ENCODE measurements around the gene MFSD8. TPM values are rescaled to one million over a fixed set of nuclear protein-coding genes. Genes with fewer than 3 reads are reported as not detected.
"Not testable (repeated sequence)": the region's sequence is repeated elsewhere in the genome, so short reads cannot be mapped to it uniquely, and the experiment has no call there.

Gene MFSD8
- total and polyA plus RNA-seq, 2 of the 8 experiments (the other 6 are each of a cell fraction or from before 2014, with no cell fraction given): 9.2 to 15.8 TPM

DNA sequence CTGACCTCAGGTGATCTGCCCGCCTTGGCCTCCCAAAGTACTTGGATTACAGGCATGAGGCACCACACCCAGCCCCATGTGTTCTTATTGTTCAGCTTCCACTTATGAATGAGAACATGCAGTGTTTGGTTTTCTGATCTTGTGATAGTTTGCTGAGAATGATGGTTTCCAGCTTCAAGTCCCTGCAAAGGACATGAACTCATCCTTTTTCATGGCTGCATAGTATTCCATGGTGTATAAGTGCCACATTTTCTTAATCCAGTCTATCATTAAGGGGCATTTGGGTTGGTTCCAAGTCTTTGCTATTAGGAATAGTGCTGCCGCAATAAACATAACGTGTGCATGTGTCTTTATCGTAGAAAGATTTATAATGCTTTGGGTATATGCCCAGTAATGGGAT, 65.3 kb downstream of the MFSD8 start:
- H3K4ac ChIP-seq (replicated peaks; ENCODE audit: insufficient read length, low read depth, low read length); H3K79me2 ChIP-seq (ENCODE audit: control insufficient read depth in 1 of 2, insufficient read depth in 2 of 2, low read length in 2 of 2); H3K18ac ChIP-seq (ENCODE audit: extremely low read depth, low read length); H3K4me1 ChIP-seq (replicated peaks in 1 of 4; ENCODE audit: control insufficient read depth in 3 of 4, insufficient read depth in 4 of 4, low read length in 3 of 4); H3K79me1 ChIP-seq (ENCODE audit: low read depth, low read length); H4K8ac ChIP-seq (ENCODE audit: extremely low read depth, insufficient read depth, low read length); DNase-seq (ENCODE audit: low read depth in 1 of 2, low spot score in 2 of 2); H3K4me3 ChIP-seq (ENCODE audit: extremely low read depth in 1 of 4, insufficient read depth in 2 of 4, low read depth in 3 of 4, low read length in 4 of 4); H3K27ac ChIP-seq (ENCODE audit: low read depth, low read length); H2AK5ac ChIP-seq (ENCODE audit: low read depth, low read length); H4K5ac ChIP-seq (ENCODE audit: insufficient read length, low read depth, low read length); H3K14ac ChIP-seq (ENCODE audit: insufficient read length); H2AFZ ChIP-seq (ENCODE audit: low read length); H3K23me2 ChIP-seq (ENCODE audit: low read depth, low read length); H3K9me3 ChIP-seq (ENCODE audit: insufficient read depth in 2 of 2, low read depth in 1 of 2, low read length in 1 of 2); H3K27me3 ChIP-seq (replicated peaks in 1 of 4; ENCODE audit: control insufficient read depth in 3 of 4, extremely low read depth in 1 of 4, insufficient read depth in 3 of 4, low read length in 3 of 4); H3K9ac ChIP-seq (replicated peaks in 1 of 4; ENCODE audit: extremely low read depth in 1 of 4, low read depth in 3 of 4, low read length in 3 of 4); H3K4me2 ChIP-seq (ENCODE audit: insufficient read depth in 1 of 2, low read depth in 2 of 2, low read length in 2 of 2); H4K20me1 ChIP-seq (replicated peaks in 1 of 2; ENCODE audit: control insufficient read depth in 1 of 2, insufficient read depth in 2 of 2, low read length in 2 of 2); H2BK12ac ChIP-seq (ENCODE audit: low read depth, low read length); H2BK15ac ChIP-seq (ENCODE audit: low read length); H3K56ac ChIP-seq (replicated peaks; ENCODE audit: insufficient read length, low read depth, low read length); H2BK20ac ChIP-seq (ENCODE audit: low read length); H2BK5ac ChIP-seq (ENCODE audit: low read depth, low read length); H4K91ac ChIP-seq (replicated peaks; ENCODE audit: insufficient read length, low read length); H3K23ac ChIP-seq (ENCODE audit: insufficient read length); H2BK120ac ChIP-seq (replicated peaks; ENCODE audit: low read depth, low read length); FAIRE-seq; CTCF ChIA-PET (ENCODE audit: partially characterized antibody): not testable (repeated sequence)
- POLR2A ChIA-PET (ENCODE audit: partially characterized antibody): interaction anchor here (0.7 kb wide), 1 partner anchor 11 kb away, joined by 3 read pairs; no protein-coding TSS in a partner anchor
- 96% methylated on average over 4 of the region's 4 CpGs; no CpG with 5 or more reads in 1 of the 2 experiments for WGBS, 2 experiments (ENCODE audit: extremely low coverage in 1 of 2, insufficient coverage in 1 of 2, insufficient read length in 1 of 2, insufficient replicate concordance in 2 of 2, low coverage in 1 of 2, low lambda C conversion rate in 2 of 2, missing lambda C conversion rate in 1 of 2)
- H3K36me3 ChIP-seq (ENCODE audit: control insufficient read depth in 2 of 4, insufficient read depth in 4 of 4, low read length in 3 of 4): peaks cover 0 to 39% (median 22%) of the 10 kb centered on the region in 4 experiments; a peak in 7 of 8 replicates
- 0 out of 2 replicates have a peak, but pooled peaks have one; percentile 48 for TF ChIP-seq KDM1A (IDR thresholded peaks at IDR 0.05; ENCODE audit: borderline replicate concordance, low read length)

Measured in H1 (cell line).